NCI-H774 (cell line): Measurements from ENCODE around the gene ZNF689.
"Not testable (repeated sequence)": the region's sequence is repeated elsewhere in the genome, so short reads cannot be mapped to it uniquely, and the experiment has no call there.

Experiments
- DNase-seq: peaks from one replicate; lab custom pipeline; 2025; lab: John Stamatoyannopoulos, UW

Gene ZNF689

DNA sequence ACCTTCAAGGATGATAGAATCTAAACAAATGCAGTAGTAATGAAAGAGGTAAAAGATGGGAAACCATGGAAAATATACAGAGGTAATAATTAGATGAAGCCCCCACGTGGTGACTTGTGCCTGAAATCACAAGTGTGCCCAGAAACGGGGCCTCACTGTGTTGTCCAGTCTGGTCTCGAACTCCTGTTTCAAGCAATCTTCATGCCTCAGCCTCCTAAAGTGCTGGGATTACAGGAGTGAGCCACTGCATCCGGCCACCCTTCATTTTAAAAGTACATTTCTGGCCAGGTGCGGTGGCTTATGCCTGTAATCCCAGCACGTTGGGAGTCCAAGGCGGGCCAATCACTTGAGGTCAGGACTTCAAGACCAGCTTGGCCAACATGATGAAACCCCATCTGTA, 26.4 kb upstream of the ZNF689 start:
- no peak for DNase-seq

DNA sequence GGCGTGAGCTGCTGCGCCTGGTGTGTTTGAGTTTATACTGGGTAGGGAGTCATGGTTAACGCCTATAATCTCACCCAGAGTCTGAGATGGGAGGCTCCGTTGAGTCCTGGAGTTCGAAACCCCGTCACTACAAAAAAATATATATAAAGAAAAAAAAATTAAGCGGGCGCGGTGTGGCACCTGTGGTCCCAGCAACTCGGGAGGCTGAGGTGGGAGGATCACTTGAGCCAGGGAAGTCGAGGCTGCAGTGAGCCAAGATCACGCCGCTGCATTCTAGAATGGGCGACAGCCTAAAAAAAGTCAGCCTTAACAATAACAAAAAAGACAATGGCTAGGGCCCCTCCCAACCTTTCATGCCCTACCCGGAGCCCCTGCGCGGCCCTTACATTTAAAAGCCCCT, 23.3 kb upstream of the ZNF689 start:
- DNase-seq: no peak

DNA sequence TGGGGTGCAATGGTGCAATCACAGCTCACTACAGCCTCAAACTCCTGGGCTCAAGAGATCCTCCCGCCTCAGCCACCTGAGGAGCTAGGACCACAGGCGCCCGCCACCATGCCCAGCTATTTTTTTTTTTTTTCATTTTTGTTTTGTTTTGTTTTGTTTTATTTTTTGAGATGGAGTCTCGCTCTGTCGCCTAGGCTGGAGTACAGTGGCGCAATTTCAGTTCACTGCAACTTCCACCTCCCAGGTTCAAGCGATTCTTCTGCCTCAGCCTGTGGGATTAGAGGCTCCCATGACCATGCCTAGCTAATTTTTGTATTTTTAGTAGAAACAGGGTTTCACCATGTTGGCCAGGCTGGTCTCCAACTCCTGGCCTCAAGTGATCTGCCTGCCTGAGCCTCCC, 22.3 kb upstream of the ZNF689 start:
- DNase-seq: not testable (repeated sequence)

- DNase-seq: peak; percentile 68
Observed at GRCh38 chr16:30628628-30629540, 18.7 kb upstream of the ZNF689 start.

GRCh38 chr16:30626236-30626635, 16.0 kb upstream of the ZNF689 start:
- no peak for DNase-seq

- no peak for DNase-seq
Observed at GRCh38 chr16:30623536-30624283, 13.5 kb upstream of the ZNF689 start.

- no peak for DNase-seq
Observed at GRCh38 chr16:30622455-30623032, 12.4 kb upstream of the ZNF689 start.

GRCh38 chr16:30621765-30622164, 11.6 kb upstream of the ZNF689 start:
- no peak for DNase-seq

DNA sequence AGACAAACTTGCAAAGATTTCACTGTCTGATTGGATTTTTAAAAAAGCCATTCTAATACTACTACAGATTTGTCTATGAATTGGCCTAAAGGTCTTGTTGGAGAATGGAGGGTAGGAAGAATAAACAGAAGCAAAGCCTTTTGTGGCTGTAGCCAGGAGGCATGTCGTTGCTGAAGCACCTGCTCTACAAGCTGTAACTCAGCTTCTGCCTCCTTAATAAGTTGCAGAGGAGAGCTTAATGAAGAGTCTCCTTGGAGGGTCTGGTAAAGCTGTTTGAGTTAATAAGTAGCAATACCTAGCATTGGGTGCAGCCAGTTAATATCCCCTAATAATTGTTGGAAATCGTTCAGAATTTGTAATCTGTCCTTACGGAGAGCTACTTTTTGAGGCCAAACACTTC, 10.0 kb upstream of the ZNF689 start:
- no peak for DNase-seq

DNA sequence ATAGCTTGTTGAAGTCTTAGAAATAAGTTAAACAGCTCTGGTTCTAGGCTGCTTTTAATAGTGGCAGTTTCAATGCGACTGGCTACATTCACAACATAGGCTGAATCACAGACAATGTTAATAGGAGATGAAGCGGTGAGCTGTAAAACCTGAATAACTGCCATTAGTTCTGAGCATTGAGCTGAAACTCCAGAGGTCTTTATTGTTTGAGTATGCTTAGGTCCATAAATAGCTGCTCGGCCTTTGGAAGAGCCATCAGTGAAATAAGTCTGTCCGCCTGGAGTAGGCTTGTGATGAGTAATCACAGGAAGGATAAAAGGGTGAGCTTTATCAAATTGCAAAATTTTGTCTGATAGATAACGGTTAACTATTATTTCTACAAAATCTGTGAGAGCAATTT, 9.4 kb upstream of the ZNF689 start:
- DNase-seq: no peak

GRCh38 chr16:30619202-30619601, 9.0 kb upstream of the ZNF689 start:
- no peak for DNase-seq

- DNase-seq: peak; percentile 51
Observed at GRCh38 chr16:30615358-30616091, 5.3 kb upstream of the ZNF689 start.

- DNase-seq: peak; percentile 21
Observed at GRCh38 chr16:30609002-30609925, 925 bp downstream of the ZNF689 start.

- no peak for DNase-seq
Observed at GRCh38 chr16:30606004-30606403, 4.2 kb downstream of the ZNF689 start.

GRCh38 chr16:30605158-30605557, 5.0 kb downstream of the ZNF689 start:
- DNase-seq: no peak

- no peak for DNase-seq
Observed at GRCh38 chr16:30604316-30604947, 5.8 kb downstream of the ZNF689 start.

DNA sequence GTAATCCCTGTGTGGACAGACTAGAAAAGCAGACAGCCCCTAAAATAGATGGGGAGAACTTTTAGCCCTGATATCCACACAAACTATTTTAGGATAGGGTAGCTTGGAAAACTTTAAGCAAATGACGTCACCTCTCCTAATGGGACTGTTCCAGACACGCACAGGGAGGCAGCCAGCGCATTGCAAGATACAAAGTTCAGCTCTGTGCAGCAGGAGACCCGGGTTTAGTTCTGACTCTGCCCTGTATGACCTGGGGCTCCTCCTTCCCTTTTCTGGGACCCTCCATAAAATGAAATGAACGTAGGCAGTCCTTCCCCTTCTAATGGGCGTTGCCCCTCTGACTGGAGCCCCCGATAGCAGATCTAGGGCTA, 6.3 kb downstream of the ZNF689 start:
- no peak for DNase-seq

GRCh38 chr16:30602616-30603277, 7.4 kb downstream of the ZNF689 start:
- no peak for DNase-seq

DNA sequence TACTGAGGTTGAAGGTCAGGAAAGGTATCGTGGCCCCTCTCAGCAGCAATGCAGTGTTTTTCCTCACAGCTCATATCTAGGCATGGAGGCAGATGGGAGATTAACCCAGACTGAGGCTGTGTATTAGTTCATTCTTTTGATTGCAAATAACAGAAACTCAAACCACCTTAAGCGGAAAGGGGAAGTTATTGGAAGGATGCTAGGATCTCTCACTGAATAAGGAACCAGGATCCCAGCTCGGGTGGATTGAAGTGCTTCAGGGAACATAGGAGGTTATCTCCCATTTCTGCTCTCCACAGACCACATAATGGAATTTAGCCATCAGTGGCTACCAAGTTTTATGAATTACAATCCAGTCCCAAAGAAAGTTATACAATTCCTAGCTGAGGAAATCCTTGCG, 8.2 kb downstream of the ZNF689 start:
- no peak for DNase-seq

DNA sequence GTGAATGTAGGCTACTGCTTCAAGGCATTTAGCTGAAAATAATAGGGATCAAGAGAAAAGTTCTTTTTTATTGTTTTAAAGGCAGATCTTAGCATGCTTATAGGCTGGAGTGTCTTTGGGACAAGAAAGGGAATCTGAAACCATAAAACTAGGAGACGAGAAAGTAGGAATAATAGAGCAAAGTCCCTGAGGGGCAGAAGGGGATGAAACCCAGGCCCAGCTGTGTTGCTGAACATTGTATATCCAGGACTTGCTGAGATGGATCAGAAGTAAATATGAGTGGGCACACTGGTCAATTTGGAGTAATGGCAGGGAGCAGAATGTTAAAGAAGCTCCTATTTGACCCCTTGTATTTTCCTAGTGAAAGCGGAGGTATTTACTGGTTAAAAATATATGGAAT, 9.3 kb downstream of the ZNF689 start:
- DNase-seq: no peak
